B cell (primary cell): ENCODE data around the gene EMILIN3. TPM values are rescaled to one million over a fixed set of nuclear protein-coding genes. Genes with fewer than 3 reads are reported as not detected.

ENCODE experiments used
- ATAC-seq: fragments of 200-7000 bp; cut with Tn5 transposase; one replicate; pipeline ENCODE4 v1.10.0; 2021; ENCODE audit warnings: low read depth, mild to moderate bottlenecking, moderate number of reproducible peaks, moderate library complexity
- CTCF ChIA-PET: fragments of 350-600 bp; sonication (Branson Sonifier 250); formaldehyde crosslinking; loops from one replicate; lab custom pipeline; 2021; ENCODE audit warnings: antibody characterized with exemption, inconsistent platforms; lab: Charles Lee
- POLR2A ChIA-PET: fragments of 350-600 bp; sonication (Branson Sonifier 250); formaldehyde crosslinking; loops from one replicate; lab custom pipeline; 2021; ENCODE audit warnings: antibody characterized with exemption; lab: Charles Lee
- DNase-seq: peaks from one replicate; pipeline ENCODE4 v3.0.0; 2013
- H2AFZ ChIP-seq: 2 replicates; pipeline ENCODE4 v1.6.1; 2012; ENCODE audit warnings: mild to moderate bottlenecking, low read depth, low read length; ENCODE audit not compliant: insufficient read depth, poor library complexity, severe bottlenecking
- H3K27ac ChIP-seq, 2 donors: 1 replicate in 1 of 2; 2 replicates in 1 of 2; pipeline ENCODE4 v1.5.1; 2012 to 2013; ENCODE audit warnings: low read length in 2 of 2, mild to moderate bottlenecking in 2 of 2, moderate library complexity in 1 of 2
- H3K27me3 ChIP-seq, 4 experiments: fragments of 200-600 bp in 1 of 4; sonication (generic) in 1 of 4; replicated peaks in 1 of 4; 1 replicate in 2 of 4; 2 replicates in 2 of 4; pipeline versions ENCODE4 v1.6.1 to v1.7.0; 2013 to 2016; ENCODE audit warnings: low read length in 3 of 4, mild to moderate bottlenecking in 2 of 4, mixed read lengths in 1 of 4, moderate library complexity in 1 of 4; ENCODE audit not compliant: insufficient read depth in 4 of 4, control insufficient read depth in 3 of 4; ENCODE audit errors: control extremely low read depth in 1 of 4
- H3K36me3 ChIP-seq, 2 experiments: replicated peaks in 1 of 2; 1 replicate in 1 of 2; 2 replicates in 1 of 2; pipeline versions ENCODE4 v1.6.1 to v1.7.1; 2013; ENCODE audit warnings: low read length in 1 of 2; ENCODE audit not compliant: insufficient read depth in 2 of 2, control insufficient read depth in 1 of 2; ENCODE audit errors: control extremely low read depth in 1 of 2, extremely low read depth in 1 of 2
- H3K4me1 ChIP-seq, 2 donors: fragments of 200-600 bp in 1 of 2; sonication (generic) in 1 of 2; 1 replicate in 1 of 2; 2 replicates in 1 of 2; pipeline versions ENCODE4 v1.5.1 to v1.6.1; 2013 to 2017; ENCODE audit warnings: low read length in 2 of 2; ENCODE audit not compliant: control insufficient read depth in 2 of 2, insufficient read depth in 2 of 2
- H3K4me2 ChIP-seq: replicated peaks from 2 replicates; pipeline ENCODE3; 2012; ENCODE audit warnings: mild to moderate bottlenecking, low read depth, low read length; ENCODE audit not compliant: poor library complexity, severe bottlenecking
- H3K4me3 ChIP-seq, 5 experiments: fragments of 200-600 bp in 1 of 5; sonication (generic) in 1 of 5; 1 replicate in 3 of 5; 2 replicates in 2 of 5; pipeline versions ENCODE4 v1.5.1 to v1.7.0; 2011 to 2016; ENCODE audit warnings: low read length in 4 of 5, mild to moderate bottlenecking in 4 of 5, low read depth in 2 of 5, control low read depth in 1 of 5, moderate library complexity in 1 of 5; ENCODE audit not compliant: insufficient read depth in 1 of 5; ENCODE audit errors: control extremely low read depth in 1 of 5, extremely low read depth in 1 of 5
- H3K79me2 ChIP-seq: fragments of 200-600 bp; sonication (generic); one replicate; pipeline ENCODE4 v1.6.0; 2016; ENCODE audit warnings: low read length; ENCODE audit not compliant: control insufficient read depth, insufficient read depth
- H3K9ac ChIP-seq: fragments of 200-600 bp; sonication (generic); 2 replicates; pipeline ENCODE4 v1.6.1; 2017; ENCODE audit warnings: mild to moderate bottlenecking, low read length, moderate library complexity
- H3K9me3 ChIP-seq, 3 donors: one replicate each; pipeline versions ENCODE4 v1.6.1 to v1.7.1; 2013; ENCODE audit warnings: low read length in 2 of 3; ENCODE audit not compliant: control insufficient read depth in 2 of 3, insufficient read depth in 1 of 3; ENCODE audit errors: control extremely low read depth in 1 of 3
- H4K20me1 ChIP-seq: 2 replicates; pipeline ENCODE4 v1.6.0; 2012; ENCODE audit warnings: mild to moderate bottlenecking, low read length; ENCODE audit not compliant: insufficient read depth, control insufficient read depth, poor library complexity, severe bottlenecking
- H3K27ac Mint-ChIP-seq: one replicate; pipeline ENCODE4 v1.8.0; 2021; ENCODE audit warnings: mixed read lengths
- H3K27me3 Mint-ChIP-seq: one replicate; pipeline ENCODE4 v1.8.0; 2021; ENCODE audit warnings: mixed read lengths
- H3K4me1 Mint-ChIP-seq: one replicate; pipeline ENCODE4 v1.8.0; 2021; ENCODE audit warnings: mixed read lengths
- H3K4me3 Mint-ChIP-seq: one replicate; pipeline ENCODE4 v1.8.0; 2021; ENCODE audit warnings: mixed read lengths
- H3K9me3 Mint-ChIP-seq: one replicate; pipeline ENCODE4 v1.8.0; 2022; ENCODE audit warnings: mixed read lengths; ENCODE audit not compliant: insufficient read depth
- CTCF ChIP-seq: fragments of 200-600 bp; IDR thresholded peaks from one replicate; pipeline ENCODE4 v1.8.0; 2022; ENCODE audit warnings: antibody characterized with exemption, mild to moderate bottlenecking
- EZH2 ChIP-seq: IDR thresholded peaks from 2 replicates; pipeline ENCODE4 v1.6.1; 2012; ENCODE audit warnings: borderline replicate concordance, low read depth, mild to moderate bottlenecking, moderate library complexity, low read length; ENCODE audit not compliant: insufficient read depth, poor library complexity, severe bottlenecking
- WGBS: methylation state at CpG from one replicate; pipeline ENCODE4 v1.1.5; 2013; ENCODE audit warnings: missing lambda C conversion rate; ENCODE audit not compliant: insufficient coverage; 5-methylcytosine and 5-hydroxymethylcytosine counted together
- intact Hi-C: fragments of 100-400 bp; cut with micrococcal nuclease; formaldehyde crosslinking; loops from one replicate; pipeline ENCODE4 v1.10.0; 2022
- polyA plus RNA-seq: library from polyadenylated mRNA; depleted of rRNA; stranded (reverse); fragments of >200 nt; gene quantifications from 2 replicates; pipeline ENCODE4 v1.2.3, GENCODE V29; 2012
- total RNA-seq, 2 donors: library from RNA; stranded (reverse); fragments of 120-200 nt in 1 of 2; gene quantifications; 1 replicate in 1 of 2; 2 replicates in 1 of 2; pipeline versions ENCODE4 v1.2.3 to v1.2.4, GENCODE V29; 2013 to 2022

Gene EMILIN3
- total and polyA plus RNA-seq, 2 donors (not counting 1 experiment from before 2014, with no cell fraction given): not detected

DNA sequence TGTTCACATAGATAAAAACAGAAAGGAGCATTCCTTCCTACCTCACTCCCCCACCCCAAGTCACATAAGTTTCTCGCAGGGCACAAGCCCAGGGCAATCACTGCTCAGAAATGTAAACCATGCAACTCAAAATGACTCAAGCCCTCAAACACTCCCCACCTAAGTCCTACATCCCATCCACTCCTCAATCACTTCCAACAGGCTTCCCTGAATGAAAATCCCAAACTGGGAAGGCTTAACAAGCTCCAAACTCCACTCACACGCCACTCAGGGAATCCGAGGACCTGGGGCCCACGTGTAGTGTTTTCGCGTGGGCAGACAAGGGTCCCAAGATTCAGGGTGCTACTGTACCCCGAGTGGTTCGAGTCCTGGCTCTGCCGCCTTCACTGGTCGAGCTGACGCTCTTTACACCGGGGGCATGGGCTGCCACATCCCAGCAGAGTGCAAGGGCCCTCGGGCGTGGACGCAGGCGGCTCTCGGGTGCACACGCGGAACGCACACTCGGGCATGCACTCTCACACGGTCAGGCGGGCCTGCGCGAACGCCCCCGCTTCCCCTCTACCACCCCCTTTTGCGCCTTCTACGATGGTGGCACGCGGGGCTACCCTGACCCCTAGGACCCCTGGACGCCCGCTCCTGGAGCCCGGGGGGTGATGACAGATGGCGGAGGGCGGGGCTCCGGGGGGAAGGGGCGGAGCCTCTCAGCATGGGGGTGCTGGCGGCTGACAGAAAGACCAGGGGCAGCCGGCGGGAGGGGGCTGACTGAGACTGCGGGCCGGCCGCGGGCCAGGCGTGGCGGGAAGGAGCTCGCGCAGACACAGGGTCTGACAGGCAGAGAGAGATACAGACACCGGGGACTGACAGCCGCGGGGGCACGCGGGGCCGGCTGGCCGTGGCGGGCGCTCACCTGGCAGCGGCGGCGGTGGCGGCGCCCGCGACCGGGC, 49.7 kb downstream of the EMILIN3 start:
- 4% methylated on average over 60 of the region's 66 CpGs for WGBS
- Histone ChIP-seq H3K4me2 (peak overlapping the region; percentile 84), H3K27me3 (no peaks in the 10 kb centered on the region), H3K9me3 (no peaks in the 10 kb centered on the region), H2AFZ (peak overlapping the region; percentile 70), H3K9ac (peak overlapping the region; percentile 83), H3K79me2 (peaks cover 26% of the 10 kb centered on the region), H3K4me3 (peak overlapping the region in 4 of 5 experiments; percentile 65 to 86 (median 74)), H3K36me3 (no peaks in the 10 kb centered on the region), H4K20me1 (no peaks in the 10 kb centered on the region), H3K4me1 (peaks cover 11 to 12% of the 10 kb centered on the region in 2 donors), H3K27ac (peak overlapping the region; percentile 63 to 76)
- ChIA-PET POLR2A (interaction anchor here (2.3 kb wide), 1 partner anchor 11 kb away, joined by 11 read pairs; no protein-coding TSS in a partner anchor), CTCF (interaction anchor here (1.4 to 1.8 kb wide), 3 partner anchors 23 to 84 kb away, joined by 4 to 6 read pairs (median 4); no protein-coding TSS in a partner anchor)
- H3K27ac Mint-ChIP-seq: peak overlapping the region; percentile 91
- no peaks in the 10 kb centered on the region for H3K27me3 Mint-ChIP-seq
- TF ChIP-seq CTCF (no peak), EZH2 (no peak)
- DNase-seq (peak; percentile 82), ATAC-seq (peak; percentile 62)
- intact Hi-C loops: loop anchor here (1.0 to 5.0 kb wide), 6 partner anchors 11 to 376 kb away; partner anchors contain the start of genes CHD6, LPIN3, PLCG1 and TOP1
- no peaks in the 10 kb centered on the region for H3K9me3 Mint-ChIP-seq
- H3K4me1 Mint-ChIP-seq: peaks cover 22% of the 10 kb centered on the region
- peak overlapping the region; percentile 91 for H3K4me3 Mint-ChIP-seq
